ENCODE results near the gene INPP5A.
"Not testable (repeated sequence)": the region's sequence is repeated elsewhere in the genome, so short reads cannot be mapped to it uniquely, and the experiment has no call there.

Gene INPP5A

GRCh38 chr10:132793871-132794849, 256.6 kb downstream of the INPP5A start:
- WGBS (ENCODE audit: insufficient coverage) = 77% methylated on average over 49 of the region's 57 CpGs
- POLR2A ChIA-PET = no interaction called here
- Histone ChIP-seq H3K4me1 (ENCODE audit: control extremely low read depth in 1 of 4, control insufficient read depth in 4 of 4, insufficient read depth in 4 of 4, low read length in 3 of 4) (no peaks in the 10 kb centered on the region), H3K36me3 (ENCODE audit: control insufficient read depth in 4 of 4, insufficient read depth in 4 of 4, low read length in 3 of 4) (no peaks in the 10 kb centered on the region), H3K27me3 (replicated peaks in 2 of 5; ENCODE audit: control insufficient read depth in 4 of 5, insufficient read depth in 5 of 5, low read length in 4 of 5) (peaks cover 0 to 56% (median 6%) of the 10 kb centered on the region in 5 experiments), H3K4me3 (ENCODE audit: control insufficient read depth in 1 of 7, extremely low read depth in 1 of 7, insufficient read depth in 4 of 7, low read depth in 2 of 7, low read length in 6 of 7) (no peak overlapping the region), H3K9me3 (ENCODE audit: control extremely low read depth in 1 of 5, control insufficient read depth in 4 of 5, insufficient read depth in 2 of 5, low read depth in 1 of 5, low read length in 4 of 5) (peaks cover 0 to 7% (median 0%) of the 10 kb centered on the region in 5 experiments), H3K27ac (ENCODE audit: insufficient read depth in 1 of 2, low read depth in 1 of 2, low read length in 2 of 2, poor library complexity in 1 of 2, severe bottlenecking in 2 of 2) (no peak overlapping the region)
- DNase-seq = no peak
- CTCF ChIA-PET = no interaction called here

GRCh38 chr10:132796846-132797245, 259.3 kb downstream of the INPP5A start:
- H3K27ac ChIP-seq (ENCODE audit: insufficient read depth in 1 of 2, low read depth in 1 of 2, low read length in 2 of 2, poor library complexity in 1 of 2, severe bottlenecking in 2 of 2) = no peak overlapping the region
- peaks cover 0 to 30% (median 0%) of the 10 kb centered on the region in 5 experiments for H3K27me3 ChIP-seq (replicated peaks in 2 of 5; ENCODE audit: control insufficient read depth in 4 of 5, insufficient read depth in 5 of 5, low read length in 4 of 5)
- no peaks in the 10 kb centered on the region for H3K4me1 ChIP-seq (ENCODE audit: control extremely low read depth in 1 of 4, control insufficient read depth in 4 of 4, insufficient read depth in 4 of 4, low read length in 3 of 4)
- H3K9me3 ChIP-seq (ENCODE audit: control extremely low read depth in 1 of 5, control insufficient read depth in 4 of 5, insufficient read depth in 2 of 5, low read depth in 1 of 5, low read length in 4 of 5) = peaks cover 0 to 8% (median 0%) of the 10 kb centered on the region in 5 experiments
- CTCF ChIA-PET = no interaction called here
- H3K36me3 ChIP-seq (ENCODE audit: control insufficient read depth in 4 of 4, insufficient read depth in 4 of 4, low read length in 3 of 4) = no peaks in the 10 kb centered on the region
- H3K4me3 ChIP-seq (ENCODE audit: control insufficient read depth in 1 of 7, extremely low read depth in 1 of 7, insufficient read depth in 4 of 7, low read depth in 2 of 7, low read length in 6 of 7) = no peak overlapping the region
- DNase-seq = no peak
- 85% methylated on average over 21 of the region's 21 CpGs for WGBS (ENCODE audit: insufficient coverage)
- POLR2A ChIA-PET = no interaction called here

- CTCF ChIA-PET; H3K4me3 ChIP-seq (ENCODE audit: control insufficient read depth in 1 of 7, extremely low read depth in 1 of 7, insufficient read depth in 4 of 7, low read depth in 2 of 7, low read length in 6 of 7); H3K36me3 ChIP-seq (ENCODE audit: control insufficient read depth in 4 of 4, insufficient read depth in 4 of 4, low read length in 3 of 4); H3K27ac ChIP-seq (ENCODE audit: insufficient read depth in 1 of 2, low read depth in 1 of 2, low read length in 2 of 2, poor library complexity in 1 of 2, severe bottlenecking in 2 of 2); POLR2A ChIA-PET; H3K4me1 ChIP-seq (ENCODE audit: control extremely low read depth in 1 of 4, control insufficient read depth in 4 of 4, insufficient read depth in 4 of 4, low read length in 3 of 4); H3K9me3 ChIP-seq (ENCODE audit: control extremely low read depth in 1 of 5, control insufficient read depth in 4 of 5, insufficient read depth in 2 of 5, low read depth in 1 of 5, low read length in 4 of 5); DNase-seq: not testable (repeated sequence)
- 96% methylated on average over 19 of the region's 32 CpGs for WGBS (ENCODE audit: insufficient coverage)
- peaks cover 0 to 27% (median 0%) of the 10 kb centered on the region in 5 experiments for H3K27me3 ChIP-seq (replicated peaks in 2 of 5; ENCODE audit: control insufficient read depth in 4 of 5, insufficient read depth in 5 of 5, low read length in 4 of 5)
Measured at GRCh38 chr10:132797986-132798385, 260.4 kb downstream of the INPP5A start.

- Histone ChIP-seq H3K4me1 (ENCODE audit: control extremely low read depth in 1 of 4, control insufficient read depth in 4 of 4, insufficient read depth in 4 of 4, low read length in 3 of 4) (no peaks in the 10 kb centered on the region), H3K27ac (ENCODE audit: insufficient read depth in 1 of 2, low read depth in 1 of 2, low read length in 2 of 2, poor library complexity in 1 of 2, severe bottlenecking in 2 of 2) (no peak overlapping the region), H3K36me3 (ENCODE audit: control insufficient read depth in 4 of 4, insufficient read depth in 4 of 4, low read length in 3 of 4) (no peaks in the 10 kb centered on the region), H3K4me3 (ENCODE audit: control insufficient read depth in 1 of 7, extremely low read depth in 1 of 7, insufficient read depth in 4 of 7, low read depth in 2 of 7, low read length in 6 of 7) (no peak overlapping the region), H3K9me3 (ENCODE audit: control extremely low read depth in 1 of 5, control insufficient read depth in 4 of 5, insufficient read depth in 2 of 5, low read depth in 1 of 5, low read length in 4 of 5) (peaks cover 0 to 6% (median 0%) of the 10 kb centered on the region in 5 experiments), H3K27me3 (replicated peaks in 2 of 5; ENCODE audit: control insufficient read depth in 4 of 5, insufficient read depth in 5 of 5, low read length in 4 of 5) (peaks cover 0 to 23% (median 0%) of the 10 kb centered on the region in 5 experiments)
- ChIA-PET CTCF (no interaction called here), POLR2A (no interaction called here)
- no peak for DNase-seq
- WGBS (ENCODE audit: insufficient coverage) = 93% methylated on average over 21 of the region's 21 CpGs
Measured at GRCh38 chr10:132798403-132798802, 260.8 kb downstream of the INPP5A start.

GRCh38 chr10:132798876-132799275, 261.3 kb downstream of the INPP5A start:
- POLR2A ChIA-PET = no interaction called here
- Histone ChIP-seq H3K36me3 (ENCODE audit: control insufficient read depth in 4 of 4, insufficient read depth in 4 of 4, low read length in 3 of 4) (no peaks in the 10 kb centered on the region), H3K4me3 (ENCODE audit: control insufficient read depth in 1 of 7, extremely low read depth in 1 of 7, insufficient read depth in 4 of 7, low read depth in 2 of 7, low read length in 6 of 7) (no peak overlapping the region), H3K4me1 (ENCODE audit: control extremely low read depth in 1 of 4, control insufficient read depth in 4 of 4, insufficient read depth in 4 of 4, low read length in 3 of 4) (no peaks in the 10 kb centered on the region), H3K9me3 (ENCODE audit: control extremely low read depth in 1 of 5, control insufficient read depth in 4 of 5, insufficient read depth in 2 of 5, low read depth in 1 of 5, low read length in 4 of 5) (peaks cover 0 to 4% (median 0%) of the 10 kb centered on the region in 5 experiments), H3K27ac (ENCODE audit: insufficient read depth in 1 of 2, low read depth in 1 of 2, low read length in 2 of 2, poor library complexity in 1 of 2, severe bottlenecking in 2 of 2) (no peak overlapping the region), H3K27me3 (replicated peaks in 2 of 5; ENCODE audit: control insufficient read depth in 4 of 5, insufficient read depth in 5 of 5, low read length in 4 of 5) (peaks cover 0 to 18% (median 0%) of the 10 kb centered on the region in 5 experiments)
- 94% methylated on average over 6 of the region's 15 CpGs for WGBS (ENCODE audit: insufficient coverage)
- DNase-seq = no peak
- CTCF ChIA-PET = no interaction called here

GRCh38 chr10:132799865-132800264, 262.3 kb downstream of the INPP5A start:
- WGBS (ENCODE audit: insufficient coverage) = 100% methylated on average over 7 of the region's 11 CpGs
- peaks cover 0 to 4% (median 0%) of the 10 kb centered on the region in 5 experiments for H3K9me3 ChIP-seq (ENCODE audit: control extremely low read depth in 1 of 5, control insufficient read depth in 4 of 5, insufficient read depth in 2 of 5, low read depth in 1 of 5, low read length in 4 of 5)
- no peaks in the 10 kb centered on the region for H3K4me1 ChIP-seq (ENCODE audit: control extremely low read depth in 1 of 4, control insufficient read depth in 4 of 4, insufficient read depth in 4 of 4, low read length in 3 of 4)
- CTCF ChIA-PET = no interaction called here
- DNase-seq = no peak
- H3K27me3 ChIP-seq (replicated peaks in 2 of 5; ENCODE audit: control insufficient read depth in 4 of 5, insufficient read depth in 5 of 5, low read length in 4 of 5) = peaks cover 0 to 11% (median 0%) of the 10 kb centered on the region in 5 experiments
- H3K4me3 ChIP-seq (ENCODE audit: control insufficient read depth in 1 of 7, extremely low read depth in 1 of 7, insufficient read depth in 4 of 7, low read depth in 2 of 7, low read length in 6 of 7) = no peak overlapping the region
- POLR2A ChIA-PET = no interaction called here
- H3K27ac ChIP-seq (ENCODE audit: insufficient read depth in 1 of 2, low read depth in 1 of 2, low read length in 2 of 2, poor library complexity in 1 of 2, severe bottlenecking in 2 of 2) = no peak overlapping the region
- H3K36me3 ChIP-seq (ENCODE audit: control insufficient read depth in 4 of 4, insufficient read depth in 4 of 4, low read length in 3 of 4) = no peaks in the 10 kb centered on the region

- no peaks in the 10 kb centered on the region for H3K4me1 ChIP-seq (ENCODE audit: control extremely low read depth in 1 of 4, control insufficient read depth in 4 of 4, insufficient read depth in 4 of 4, low read length in 3 of 4)
- H3K27me3 ChIP-seq (replicated peaks in 2 of 5; ENCODE audit: control insufficient read depth in 4 of 5, insufficient read depth in 5 of 5, low read length in 4 of 5) = peaks cover 0 to 6% (median 5%) of the 10 kb centered on the region in 5 experiments
- no peaks in the 10 kb centered on the region for H3K36me3 ChIP-seq (ENCODE audit: control insufficient read depth in 4 of 4, insufficient read depth in 4 of 4, low read length in 3 of 4)
- no peak overlapping the region for H3K4me3 ChIP-seq (ENCODE audit: control insufficient read depth in 1 of 7, extremely low read depth in 1 of 7, insufficient read depth in 4 of 7, low read depth in 2 of 7, low read length in 6 of 7)
- ChIA-PET POLR2A (no interaction called here), CTCF (no interaction called here)
- H3K9me3 ChIP-seq (ENCODE audit: control extremely low read depth in 1 of 5, control insufficient read depth in 4 of 5, insufficient read depth in 2 of 5, low read depth in 1 of 5, low read length in 4 of 5) = peaks cover 0 to 4% (median 0%) of the 10 kb centered on the region in 5 experiments
- WGBS (ENCODE audit: insufficient coverage) = 93% methylated on average over 7 of the region's 8 CpGs
- no peak overlapping the region for H3K27ac ChIP-seq (ENCODE audit: insufficient read depth in 1 of 2, low read depth in 1 of 2, low read length in 2 of 2, poor library complexity in 1 of 2, severe bottlenecking in 2 of 2)
- no peak for DNase-seq
Measured at GRCh38 chr10:132802048-132802447, 264.5 kb downstream of the INPP5A start.

Measured in common myeloid progenitor, CD34-positive (primary cell).